Measurements from ENCODE around the gene CFAP46. TPM values are rescaled to one million over a fixed set of nuclear protein-coding genes. Genes with fewer than 3 reads are reported as not detected.
"Not testable (repeated sequence)": the region's sequence is repeated elsewhere in the genome, so short reads cannot be mapped to it uniquely, and the experiment has no call there.

Gene CFAP46
- total and polyA plus RNA-seq, 7 experiments from 2014 or later: 0.05 TPM; not detected in 6

- no peaks in the 10 kb centered on the region for H3K4me1 Mint-ChIP-seq
- H3K4me3 ChIP-seq (ENCODE audit: low read length): no peak overlapping the region
- no peak overlapping the region for H3K4me3 Mint-ChIP-seq
- no peaks in the 10 kb centered on the region for H3K27me3 ChIP-seq (ENCODE audit: control insufficient read depth in 2 of 2, insufficient read depth in 2 of 2, low read length in 2 of 2)
- no peaks in the 10 kb centered on the region for H3K36me3 ChIP-seq (ENCODE audit: control insufficient read depth in 2 of 3, insufficient read depth in 3 of 3, low read length in 3 of 3)
- no peaks in the 10 kb centered on the region for H3K36me3 Mint-ChIP-seq
- H3K27ac ChIP-seq (ENCODE audit: low read depth, low read length): no peak overlapping the region
- peaks cover 0 to 2% (median 0%) of the 10 kb centered on the region in 11 donors for H3K9me3 Mint-ChIP-seq
- ChIA-PET POLR2A (no interaction called here), CTCF (no interaction called here)
- peaks cover 0 to 4% (median 0%) of the 10 kb centered on the region in 3 experiments for H3K9me3 ChIP-seq (ENCODE audit: control insufficient read depth in 2 of 3, low read length in 3 of 3)
- H3K4me1 ChIP-seq (ENCODE audit: control insufficient read depth in 2 of 2, insufficient read depth in 2 of 2, low read length in 2 of 2): no peaks in the 10 kb centered on the region
- ATAC-seq: no peak
- H3K27ac Mint-ChIP-seq: no peak overlapping the region
- intact Hi-C loops (cut with micrococcal nuclease): loop anchor here in 1 of 2 donors (10.0 kb wide), 1 partner anchor 145 kb away; no protein-coding TSS in a partner anchor
- no peak for DNase-seq
- peaks cover 0 to 7% (median 0%) of the 10 kb centered on the region in 5 donors for H3K27me3 Mint-ChIP-seq
Observed at GRCh38 chr10:132799865-132800264, 142.5 kb downstream of the CFAP46 start.

- Mint-ChIP-seq H3K27me3 (peaks cover 0 to 3% (median 0%) of the 10 kb centered on the region in 5 donors), H3K27ac (no peak overlapping the region), H3K4me3 (no peak overlapping the region), H3K4me1 (no peaks in the 10 kb centered on the region), H3K9me3 (peaks cover 0 to 2% (median 0%) of the 10 kb centered on the region in 11 donors), H3K36me3 (no peaks in the 10 kb centered on the region)
- CTCF ChIA-PET: no interaction called here
- intact Hi-C loops (cut with micrococcal nuclease): loop anchor here in 1 of 2 donors (10.0 kb wide), 1 partner anchor 144 kb away; no protein-coding TSS in a partner anchor
- Histone ChIP-seq H3K4me1 (ENCODE audit: control insufficient read depth in 2 of 2, insufficient read depth in 2 of 2, low read length in 2 of 2) (no peaks in the 10 kb centered on the region), H3K4me3 (ENCODE audit: low read length) (no peak overlapping the region), H3K27ac (ENCODE audit: low read depth, low read length) (no peak overlapping the region), H3K36me3 (ENCODE audit: control insufficient read depth in 2 of 3, insufficient read depth in 3 of 3, low read length in 3 of 3) (no peaks in the 10 kb centered on the region), H3K27me3 (ENCODE audit: control insufficient read depth in 2 of 2, insufficient read depth in 2 of 2, low read length in 2 of 2) (no peaks in the 10 kb centered on the region), H3K9me3 (ENCODE audit: control insufficient read depth in 2 of 3, low read length in 3 of 3) (peaks cover 0 to 4% (median 0%) of the 10 kb centered on the region in 3 experiments)
- ATAC-seq (no peak), DNase-seq (no peak)
- POLR2A ChIA-PET: no interaction called here
Observed at GRCh38 chr10:132798876-132799275, 143.5 kb downstream of the CFAP46 start.

- H3K27me3 ChIP-seq (ENCODE audit: control insufficient read depth in 2 of 2, insufficient read depth in 2 of 2, low read length in 2 of 2): no peaks in the 10 kb centered on the region
- intact Hi-C loops (cut with micrococcal nuclease): loop anchor here in 1 of 2 donors (10.0 kb wide), 1 partner anchor 144 kb away; no protein-coding TSS in a partner anchor
- H3K36me3 ChIP-seq (ENCODE audit: control insufficient read depth in 2 of 3, insufficient read depth in 3 of 3, low read length in 3 of 3): no peaks in the 10 kb centered on the region
- no peaks in the 10 kb centered on the region for H3K4me1 ChIP-seq (ENCODE audit: control insufficient read depth in 2 of 2, insufficient read depth in 2 of 2, low read length in 2 of 2)
- Mint-ChIP-seq H3K36me3 (no peaks in the 10 kb centered on the region), H3K4me3 (peak overlapping the region in 1 of 10 donors; percentile 16), H3K4me1 (no peaks in the 10 kb centered on the region), H3K27ac (no peak overlapping the region), H3K27me3 (peaks cover 0 to 4% (median 0%) of the 10 kb centered on the region in 5 donors), H3K9me3 (peaks cover 0 to 2% (median 0%) of the 10 kb centered on the region in 11 donors)
- CTCF ChIA-PET: no interaction called here
- DNase-seq (no peak), ATAC-seq (no peak)
- POLR2A ChIA-PET: no interaction called here
- no peak overlapping the region for H3K4me3 ChIP-seq (ENCODE audit: low read length)
- peaks cover 0 to 4% (median 0%) of the 10 kb centered on the region in 3 experiments for H3K9me3 ChIP-seq (ENCODE audit: control insufficient read depth in 2 of 3, low read length in 3 of 3)
- no peak overlapping the region for H3K27ac ChIP-seq (ENCODE audit: low read depth, low read length)
Observed at GRCh38 chr10:132798403-132798802, 144.0 kb downstream of the CFAP46 start.

GRCh38 chr10:132797986-132798385 is 144.4 kb downstream of the CFAP46 start:
- H3K27me3 Mint-ChIP-seq; H3K27ac ChIP-seq (ENCODE audit: low read depth, low read length); H3K4me3 Mint-ChIP-seq; H3K4me1 ChIP-seq (ENCODE audit: control insufficient read depth in 2 of 2, insufficient read depth in 2 of 2, low read length in 2 of 2); H3K4me3 ChIP-seq (ENCODE audit: low read length); H3K36me3 ChIP-seq (ENCODE audit: control insufficient read depth in 2 of 3, insufficient read depth in 3 of 3, low read length in 3 of 3); H3K4me1 Mint-ChIP-seq; POLR2A ChIA-PET; ATAC-seq; CTCF ChIA-PET; H3K27me3 ChIP-seq (ENCODE audit: control insufficient read depth in 2 of 2, insufficient read depth in 2 of 2, low read length in 2 of 2); H3K9me3 Mint-ChIP-seq; H3K27ac Mint-ChIP-seq; H3K9me3 ChIP-seq (ENCODE audit: control insufficient read depth in 2 of 3, low read length in 3 of 3); H3K36me3 Mint-ChIP-seq; DNase-seq: not testable (repeated sequence)
- intact Hi-C loops (cut with micrococcal nuclease): loop anchor here in 1 of 2 donors (10.0 kb wide), 1 partner anchor 143 kb away; no protein-coding TSS in a partner anchor

- intact Hi-C loops (cut with micrococcal nuclease): loop anchor here in 1 of 2 donors (10.0 kb wide), 1 partner anchor 142 kb away; no protein-coding TSS in a partner anchor
- Histone ChIP-seq H3K9me3 (ENCODE audit: control insufficient read depth in 2 of 3, low read length in 3 of 3) (peaks cover 0 to under 1% (median 0%) of the 10 kb centered on the region in 3 experiments), H3K4me3 (ENCODE audit: low read length) (no peak overlapping the region), H3K27me3 (ENCODE audit: control insufficient read depth in 2 of 2, insufficient read depth in 2 of 2, low read length in 2 of 2) (no peaks in the 10 kb centered on the region), H3K36me3 (ENCODE audit: control insufficient read depth in 2 of 3, insufficient read depth in 3 of 3, low read length in 3 of 3) (no peaks in the 10 kb centered on the region), H3K27ac (ENCODE audit: low read depth, low read length) (no peak overlapping the region), H3K4me1 (ENCODE audit: control insufficient read depth in 2 of 2, insufficient read depth in 2 of 2, low read length in 2 of 2) (no peaks in the 10 kb centered on the region)
- DNase-seq: no peak
- H3K9me3 Mint-ChIP-seq: peaks cover 0 to 2% (median 0%) of the 10 kb centered on the region in 11 donors
- peaks cover 0 to 7% (median 0%) of the 10 kb centered on the region in 5 donors for H3K27me3 Mint-ChIP-seq
- no peak overlapping the region for H3K27ac Mint-ChIP-seq
- no peak overlapping the region for H3K4me3 Mint-ChIP-seq
- ATAC-seq: no peak
- no peaks in the 10 kb centered on the region for H3K36me3 Mint-ChIP-seq
- ChIA-PET POLR2A (no interaction called here), CTCF (no interaction called here)
- H3K4me1 Mint-ChIP-seq: no peaks in the 10 kb centered on the region
Observed at GRCh38 chr10:132796846-132797245, 145.5 kb downstream of the CFAP46 start.

GRCh38 chr10:132793871-132794849 is 148.2 kb downstream of the CFAP46 start:
- Histone ChIP-seq H3K4me1 (ENCODE audit: control insufficient read depth in 2 of 2, insufficient read depth in 2 of 2, low read length in 2 of 2) (no peaks in the 10 kb centered on the region), H3K27me3 (ENCODE audit: control insufficient read depth in 2 of 2, insufficient read depth in 2 of 2, low read length in 2 of 2) (peaks cover 0 to 3% of the 10 kb centered on the region in 2 donors), H3K36me3 (ENCODE audit: control insufficient read depth in 2 of 3, insufficient read depth in 3 of 3, low read length in 3 of 3) (no peaks in the 10 kb centered on the region), H3K4me3 (ENCODE audit: low read length) (no peak overlapping the region), H3K27ac (ENCODE audit: low read depth, low read length) (no peak overlapping the region), H3K9me3 (ENCODE audit: control insufficient read depth in 2 of 3, low read length in 3 of 3) (no peaks in the 10 kb centered on the region)
- Mint-ChIP-seq H3K4me3 (no peak overlapping the region), H3K27me3 (peaks cover 0 to 8% (median 5%) of the 10 kb centered on the region in 5 donors), H3K36me3 (no peaks in the 10 kb centered on the region), H3K27ac (no peak overlapping the region), H3K4me1 (no peaks in the 10 kb centered on the region), H3K9me3 (peaks cover 0 to 3% (median 0%) of the 10 kb centered on the region in 11 donors)
- CTCF ChIA-PET: interaction anchor here (0.6 kb wide), 1 partner anchor 661 kb away, joined by 3 read pairs; no protein-coding TSS in a partner anchor
- DNase-seq (no peak), ATAC-seq (no peak)
- POLR2A ChIA-PET: no interaction called here
- intact Hi-C loops (cut with micrococcal nuclease): loop anchor here in 1 of 2 donors (10.0 kb wide), 1 partner anchor 139 kb away; no protein-coding TSS in a partner anchor
